K562 (cell line): ENCODE measurements around the gene GPR12. TPM values are rescaled to one million over a fixed set of nuclear protein-coding genes. Genes with fewer than 3 reads are reported as not detected.

Experiments used
- ATAC-seq: fragments of 200-7000 bp; cut with Tn5 transposase; 3 replicates; pipeline ENCODE4 v1.9.1; 2020; ENCODE audit warnings: moderate library complexity
- BruUV-seq: library from RNA; stranded (reverse); fragments of 400-500 nt; replicated peaks from 2 replicates; lab custom pipeline; 2021; lab: Mats Ljungman, UMichigan
- CTCF ChIA-PET: fragments of 300-600 bp; formaldehyde crosslinking; extraction: SDS; loops from one replicate; lab custom pipeline; 2021; ENCODE audit warnings: low intra/inter-chr PET ratio; lab: Yijun Ruan, JAX
- POLR2A ChIA-PET: fragments of 300-600, 350-650 bp; sonication (Branson Sonifier 250); formaldehyde crosslinking; extraction: SDS; loops from one replicate; lab custom pipeline; 2021; ENCODE audit warnings: antibody characterized with exemption, inconsistent platforms; lab: Yijun Ruan, JAX
- DNase-seq, 4 experiments: peaks; one replicate each; pipeline versions ENCODE4 v3.0.0 to v3.0.0-alpha.2; 2011 to 2018; ENCODE audit warnings: low spot score in 3 of 4, mixed read lengths in 3 of 4; ENCODE audit errors: extremely low read depth in 1 of 4
- FAIRE-seq: peaks from 2 replicates; lab custom pipeline; 2011; peaks lifted over from hg19 to GRCh38; lab: Jason Lieb, UNC
- H2AFZ ChIP-seq: 2 replicates; pipeline ENCODE4 v1.6.0; 2011; ENCODE audit warnings: low read depth, low read length, control low read depth, inconsistent platforms
- H3K27ac ChIP-seq: fragments of 200-600 bp; 3 replicates; pipeline ENCODE4 v1.8.0; 2011; ENCODE audit warnings: low read depth, mild to moderate bottlenecking, control low read depth, inconsistent platforms, low read length, moderate library complexity, mixed read lengths; ENCODE audit errors: extremely low read depth
- H3K27me3 ChIP-seq, 2 experiments: fragments of 300-600 bp in 1 of 2; 2 replicates in 1 of 2; 3 replicates in 1 of 2; pipeline versions ENCODE4 v1.6.0 to v1.8.0; 2011; ENCODE audit warnings: inconsistent platforms in 2 of 2, low read length in 2 of 2, mild to moderate bottlenecking in 1 of 2, mixed read lengths in 1 of 2, moderate library complexity in 1 of 2; ENCODE audit not compliant: control insufficient read depth in 2 of 2, insufficient read depth in 2 of 2
- H3K36me3 ChIP-seq: fragments of 300-600 bp; 3 replicates; pipeline ENCODE4 v1.8.0; 2011; ENCODE audit warnings: mild to moderate bottlenecking, low read length, inconsistent platforms; ENCODE audit not compliant: control insufficient read depth, insufficient read depth
- H3K4me1 ChIP-seq, 2 experiments: fragments of 200-600 bp in 1 of 2; replicated peaks in 1 of 2; 2 replicates in 1 of 2; 3 replicates in 1 of 2; pipeline versions ENCODE4 v1.5.1 to v1.8.0; 2011; ENCODE audit warnings: inconsistent platforms in 2 of 2, low read length in 2 of 2, mild to moderate bottlenecking in 1 of 2, mixed read lengths in 1 of 2, moderate library complexity in 1 of 2; ENCODE audit not compliant: control insufficient read depth in 2 of 2, insufficient read depth in 2 of 2
- H3K4me2 ChIP-seq: 2 replicates; pipeline ENCODE4 v1.6.1; 2011; ENCODE audit warnings: low read length, control low read depth, inconsistent platforms, mixed read lengths; ENCODE audit not compliant: insufficient read depth
- H3K4me3 ChIP-seq: fragments of 200-600 bp; sonication (generic), shearing (Covaris generic); 2 replicates; pipeline ENCODE4 v1.5.1; 2016; ENCODE audit warnings: control low read depth, inconsistent platforms
- H3K79me2 ChIP-seq: fragments of 200-600 bp; 3 replicates; pipeline ENCODE4 v1.8.0; 2011; ENCODE audit warnings: low read length, inconsistent platforms; ENCODE audit not compliant: control insufficient read depth, insufficient read depth
- H3K9ac ChIP-seq, 2 experiments: 2 replicates each; pipeline versions ENCODE4 v1.6.0 to v1.6.1; 2011; ENCODE audit warnings: low read depth in 2 of 2, low read length in 2 of 2, control low read depth in 1 of 2, inconsistent platforms in 1 of 2, mild to moderate bottlenecking in 1 of 2, mixed read lengths in 1 of 2; ENCODE audit not compliant: insufficient read depth in 1 of 2
- H3K9me1 ChIP-seq: one replicate; pipeline ENCODE4 v1.6.0; 2011; ENCODE audit warnings: inconsistent platforms, mild to moderate bottlenecking, low read length, moderate library complexity; ENCODE audit not compliant: control insufficient read depth, insufficient read depth
- H3K9me3 ChIP-seq: replicated peaks from 2 replicates; pipeline ENCODE4 v1.5.1; 2011; ENCODE audit warnings: low read depth, low read length, inconsistent platforms; ENCODE audit not compliant: control insufficient read depth, insufficient read depth
- H4K20me1 ChIP-seq: replicated peaks from 2 replicates; pipeline ENCODE4 v1.6.1; 2011; ENCODE audit warnings: low read length, inconsistent platforms, mixed read lengths; ENCODE audit not compliant: control insufficient read depth, insufficient read depth
- ATF2 ChIP-seq: sonication (generic); formaldehyde crosslinking; IDR thresholded peaks from 2 replicates; pipeline ENCODE4 v1.8.1; 2022; ENCODE audit warnings: missing genetic modification reagents
- E4F1 ChIP-seq: fragments of 250-450 bp; sonication (Bioruptor Pico); IDR thresholded peaks from 2 replicates; pipeline ENCODE4 v1.5.0; 2021; ENCODE audit warnings: mild to moderate bottlenecking, borderline replicate concordance
- EHMT2 ChIP-seq: fragments of 450-650 bp; IDR thresholded peaks from 2 replicates; pipeline ENCODE4 v1.6.1; 2018; ENCODE audit warnings: antibody characterized with exemption
- GATAD2B ChIP-seq: fragments of 450-650 bp; IDR thresholded peaks from 2 replicates; pipeline ENCODE4 v1.6.1; 2017; ENCODE audit warnings: mild to moderate bottlenecking, borderline replicate concordance
- MCM3 ChIP-seq: fragments of 450-650 bp; IDR thresholded peaks from 2 replicates; pipeline ENCODE4 v1.6.1; 2016
- NCOA2 ChIP-seq, 2 experiments: fragments of 450-650 bp; IDR thresholded peaks; 2 replicates each; pipeline ENCODE4 v1.6.1; 2018; ENCODE audit warnings: mild to moderate bottlenecking in 2 of 2, moderate library complexity in 1 of 2; ENCODE audit not compliant: partially characterized antibody in 2 of 2
- NFIC ChIP-seq: fragments of 450-650 bp; IDR thresholded peaks from 2 replicates; pipeline ENCODE4 v1.6.1; 2017; ENCODE audit warnings: mild to moderate bottlenecking, inconsistent platforms
- NONO ChIP-seq, 2 experiments: fragments of 200-400 bp in 1 of 2; fragments of 450-650 bp in 1 of 2; formaldehyde crosslinking in 1 of 2; IDR thresholded peaks; 2 replicates each; pipeline ENCODE4 v1.6.1; 2017; ENCODE audit warnings: low read depth in 2 of 2, mild to moderate bottlenecking in 2 of 2, moderate library complexity in 2 of 2, low read length in 1 of 2
- RBM15 ChIP-seq: fragments of 200-400 bp; formaldehyde crosslinking; IDR thresholded peaks from 2 replicates; pipeline ENCODE4 v1.6.1; 2018; ENCODE audit warnings: mild to moderate bottlenecking, low read length, moderate library complexity; ENCODE audit not compliant: insufficient read depth
- SMAD2 ChIP-seq: fragments of 150-350 bp; IDR thresholded peaks from 2 replicates; pipeline ENCODE4 v1.6.1; 2014; ENCODE audit warnings: low read depth, mild to moderate bottlenecking, low read length
- SMAD4 ChIP-seq: fragments of 250-450 bp; sonication (Bioruptor Pico); conservative IDR thresholded peaks from 2 replicates; pipeline ENCODE4 v1.8.0; 2021; ENCODE audit warnings: inconsistent platforms, mild to moderate bottlenecking, moderate library complexity
- SRF ChIP-seq, 2 experiments: fragments of 250-450, 450-650 bp in 1 of 2; sonication (Bioruptor Pico) in 1 of 2; sonication (generic) in 1 of 2; formaldehyde crosslinking; IDR thresholded peaks; 2 replicates each; pipeline versions ENCODE4 v1.5.0 to v1.5.1; 2020 to 2022; ENCODE audit warnings: mild to moderate bottlenecking in 1 of 2, missing genetic modification reagents in 1 of 2
- SRSF1 ChIP-seq: fragments of 200-400 bp; formaldehyde crosslinking; IDR thresholded peaks from 2 replicates; pipeline ENCODE4 v1.6.1; 2017; ENCODE audit warnings: mild to moderate bottlenecking, low read depth, low read length, moderate library complexity
- ZBED1 ChIP-seq: IDR thresholded peaks from 2 replicates; pipeline ENCODE4 v1.6.1; 2014
- ZBTB17 ChIP-seq: fragments of 450-650 bp; formaldehyde crosslinking; IDR thresholded peaks from 2 replicates; pipeline ENCODE4 v1.4.0; 2020; ENCODE audit warnings: mild to moderate bottlenecking
- ZNF146 ChIP-seq: IDR thresholded peaks from one replicate; pipeline ENCODE4 v1.6.1; 2018; ENCODE audit warnings: missing compliant biosample characterization; ENCODE audit not compliant: unreplicated experiment
- ZNF263 ChIP-seq: sonication (generic); formaldehyde crosslinking; IDR thresholded peaks from 2 replicates; pipeline ENCODE4 v1.8.0; 2022; ENCODE audit warnings: mild to moderate bottlenecking, missing genetic modification reagents, borderline replicate concordance
- ZNF764 ChIP-seq: fragments of 250-450 bp; sonication (Bioruptor Pico); IDR thresholded peaks from 2 replicates; pipeline ENCODE4 v1.4.0; 2020; ENCODE audit warnings: low read depth, mild to moderate bottlenecking, moderate library complexity
- WGBS: fragments of 100-300 bp; shearing (Covaris generic); methylation state at CpG from one replicate; pipeline ENCODE4 v1.1.6; 2016; ENCODE audit warnings: low coverage, mixed read lengths; ENCODE audit not compliant: insufficient coverage; ENCODE audit errors: missing lambda C conversion rate; 5-methylcytosine and 5-hydroxymethylcytosine counted together
- in situ Hi-C: fragments of 300-500 bp; cut with MboI; formaldehyde crosslinking; loops from 4 replicates; pipeline ENCODE4 v1.15.0; 2018; ENCODE audit warnings: inconsistent platforms, mixed read lengths
- intact Hi-C: fragments of 100-400 bp; cut with micrococcal nuclease; formaldehyde crosslinking; loops from 2 replicates; pipeline ENCODE4 v1.14.2; 2022
- polyA plus RNA-seq, 8 experiments: library from polyadenylated mRNA; depleted of rRNA in 4 of 8; stranded (reverse) in 5 of 8; unstranded in 3 of 8; fragments of >200 nt; fragmentation: Nextera tagmentation in 2 of 8; fragmentation: Illumina TruSeq in 1 of 8; extraction: Ambion mirVana in 2 of 8; extraction: Trizol in 1 of 8; gene quantifications; 2 replicates each; pipeline versions ENCODE4 v1.2.1 to v1.2.3, GENCODE V29; 2011 to 2014; ENCODE audit warnings: inconsistent platforms in 1 of 8, missing spikeins in 1 of 8
- total RNA-seq, 7 experiments: library from RNA; depleted of rRNA in 6 of 7; stranded (reverse); fragments of >200 nt in 6 of 7; fragmentation: Illumina TruSeq in 2 of 7; extraction: Trizol in 2 of 7; gene quantifications; 2 replicates each; pipeline versions ENCODE4 v1.2.1 to v1.2.3, GENCODE V29; 2011 to 2021; ENCODE audit warnings: low replicate concordance in 1 of 7
- TF ChIP-seq, protein P1 (sequence below): sonication (generic); formaldehyde crosslinking; IDR thresholded peaks from 2 replicates; pipeline ENCODE4 v1.4.0; 2020; ENCODE audit warnings: mild to moderate bottlenecking, missing genetic modification reagents

The GPR12 gene
- total and polyA plus RNA-seq, 9 of the 15 experiments (the other 6 are each of a cell fraction or from before 2014, with no cell fraction given): not detected

DNA sequence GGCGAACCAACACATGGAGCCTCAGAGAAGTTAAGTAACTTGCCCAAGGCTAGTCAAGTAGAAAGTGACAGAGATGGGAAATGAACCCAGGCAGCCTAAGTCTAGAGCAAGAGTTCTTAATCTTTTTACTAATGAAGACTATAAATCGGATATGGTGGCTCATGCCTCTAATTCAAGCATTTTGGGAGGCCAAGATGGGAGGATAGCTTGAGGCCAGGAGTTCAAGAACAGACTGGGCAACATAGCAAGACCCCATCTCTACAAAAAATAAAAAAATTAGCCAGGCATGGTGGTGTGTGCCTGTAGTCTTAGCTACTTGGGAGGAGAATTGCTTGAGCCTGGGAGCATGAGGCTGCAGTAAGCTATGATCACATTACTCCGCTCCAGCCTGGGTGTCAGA is 10.7 kb downstream of the GPR12 start:
- H3K79me2 ChIP-seq: no peaks in the 10 kb centered on the region
- H3K9me3 ChIP-seq: no peaks in the 10 kb centered on the region
- FAIRE-seq (no peak), DNase-seq (no peak), ATAC-seq (no peak)
- ChIA-PET CTCF (no interaction called here), POLR2A (no interaction called here)
- WGBS: 0% methylated on average over 3 of the region's 3 CpGs
- no peak overlapping the region for H3K27ac ChIP-seq
- H3K27me3 ChIP-seq: peaks cover 0 to 3% of the 10 kb centered on the region in 2 experiments; a peak in 2 of 5 replicates
- no peak overlapping the region for H3K4me3 ChIP-seq
- no peaks in the 10 kb centered on the region for H3K9me1 ChIP-seq
- H3K4me1 ChIP-seq: no peaks in the 10 kb centered on the region
- in situ Hi-C loops (no loop called here), intact Hi-C loops (no loop called here)
- no peaks in the 10 kb centered on the region for H4K20me1 ChIP-seq
- BruUV-seq: no TSS peak
- H2AFZ ChIP-seq: no peak overlapping the region
- TF ChIP-seq SMAD4 (no peak), NCOA2 (IDR thresholded peaks at IDR 0.05; ENCODE audit: partially characterized antibody in 2 of 2) (no peak), MCM3 (no peak), ZBTB17 (CRISPR knock-in tag) (no peak), SRSF1 (no peak), ATF2 (no peak), SRF (CRISPR knock-in tag; IDR thresholded peaks at IDR 0.05) (no peak), E4F1 (CRISPR knock-in tag) (no peak), ZNF263 (no peak), GATAD2B (no peak), ZBED1 (no peak), NFIC (no peak), SMAD2 (no peak), EHMT2 (no peak), ZNF146 (no peak), NONO (IDR thresholded peaks at IDR 0.05; ENCODE audit: low read depth in 2 of 2, low read length in 1 of 2) (no peak), ZNF764 (CRISPR knock-in tag) (no peak), RBM15 (no peak)
- TF ChIP-seq, protein P1, sequence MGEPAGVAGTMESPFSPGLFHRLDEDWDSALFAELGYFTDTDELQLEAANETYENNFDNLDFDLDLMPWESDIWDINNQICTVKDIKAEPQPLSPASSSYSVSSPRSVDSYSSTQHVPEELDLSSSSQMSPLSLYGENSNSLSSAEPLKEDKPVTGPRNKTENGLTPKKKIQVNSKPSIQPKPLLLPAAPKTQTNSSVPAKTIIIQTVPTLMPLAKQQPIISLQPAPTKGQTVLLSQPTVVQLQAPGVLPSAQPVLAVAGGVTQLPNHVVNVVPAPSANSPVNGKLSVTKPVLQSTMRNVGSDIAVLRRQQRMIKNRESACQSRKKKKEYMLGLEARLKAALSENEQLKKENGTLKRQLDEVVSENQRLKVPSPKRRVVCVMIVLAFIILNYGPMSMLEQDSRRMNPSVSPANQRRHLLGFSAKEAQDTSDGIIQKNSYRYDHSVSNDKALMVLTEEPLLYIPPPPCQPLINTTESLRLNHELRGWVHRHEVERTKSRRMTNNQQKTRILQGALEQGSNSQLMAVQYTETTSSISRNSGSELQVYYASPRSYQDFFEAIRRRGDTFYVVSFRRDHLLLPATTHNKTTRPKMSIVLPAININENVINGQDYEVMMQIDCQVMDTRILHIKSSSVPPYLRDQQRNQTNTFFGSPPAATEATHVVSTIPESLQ (CRISPR knock-in tag): no peak
- no peaks in the 10 kb centered on the region for H3K36me3 ChIP-seq
- no peak overlapping the region for H3K9ac ChIP-seq
- no peak overlapping the region for H3K4me2 ChIP-seq
